Measurements from ENCODE around the gene CTSL. TPM values are rescaled to one million over a fixed set of nuclear protein-coding genes. Genes with fewer than 3 reads are reported as not detected.

CTSL gene
- 100 to 1,000 TPM; 230 to 879 TPM for total RNA-seq

GRCh38 chr9:87725900-87726709 is at the start of gene CTSL:
Gene CTSL (plus strand): TSS chr9:87726119. CDS start chr9:87727604, 1,485 bp downstream.

Other genes starting within 250 kb of the CTSL start
- 10 to 100 TPM; 12.0 to 54.3 TPM for gene DAPK1, start 228.3 kb upstream of the CTSL start, total RNA-seq
- gene SPATA31E1, start 156.8 kb downstream of the CTSL start, total RNA-seq = under 1 TPM in 1 of 2 donors, not detected in 1; under 0.01 TPM
- not detected for gene SPATA31C1, start 191.8 kb downstream of the CTSL start, total RNA-seq
- 10 to 100 TPM in 1 of 2 donors, 1 to 10 TPM in 1; 8.0 to 11.4 TPM for gene CDK20, start 248.4 kb downstream of the CTSL start, total RNA-seq